PC-9 (cell line): Measurements from ENCODE around the gene SREBF2. TPM values are rescaled to one million over a fixed set of nuclear protein-coding genes. Genes with fewer than 3 reads are reported as not detected.

Experiments
- BruUV-seq: library from RNA; stranded (reverse); fragments of 400-500 nt; replicated peaks from 2 replicates; lab custom pipeline; 2021; lab: Mats Ljungman, UMichigan
- CTCF ChIA-PET: fragments of 300-600 bp; sonication (Branson Sonifier 250); formaldehyde crosslinking; loops from one replicate; lab custom pipeline; 2022; ENCODE audit warnings: antibody characterized with exemption; lab: Charles Lee
- POLR2A ChIA-PET: fragments of 300-600 bp; sonication (Branson Sonifier 250); formaldehyde crosslinking; loops from one replicate; lab custom pipeline; 2022; ENCODE audit warnings: antibody characterized with exemption; ENCODE audit not compliant: unreplicated experiment; lab: Charles Lee
- DNase-seq, 2 experiments: peaks; one replicate each; pipeline versions ENCODE4 v3.0.0 to v3.0.0-alpha.2; 2015 to 2022; ENCODE audit warnings: mixed read lengths in 1 of 2
- H2AFZ ChIP-seq: fragments of 200-600 bp; sonication (generic); 2 replicates; pipeline ENCODE4 v1.8.1; 2017; ENCODE audit warnings: antibody characterized with exemption
- H3F3A ChIP-seq: fragments of 200-600 bp; sonication (generic); 2 replicates; pipeline ENCODE4 v1.8.1; 2017; ENCODE audit warnings: antibody characterized with exemption, mild to moderate bottlenecking, low read depth; ENCODE audit not compliant: insufficient read depth
- H3K27ac ChIP-seq: fragments of 200-600 bp; sonication (generic); 2 replicates; pipeline ENCODE4 v1.6.1; 2016; ENCODE audit warnings: mixed run types
- H3K27me3 ChIP-seq: fragments of 200-600 bp; sonication (generic); 2 replicates; pipeline ENCODE4 v1.6.1; 2016; ENCODE audit warnings: low read depth, mixed run types; ENCODE audit not compliant: insufficient read depth
- H3K36me3 ChIP-seq: fragments of 200-600 bp; sonication (generic); 2 replicates; pipeline ENCODE4 v1.6.1; 2016; ENCODE audit warnings: low read depth, mixed run types
- H3K4me1 ChIP-seq: fragments of 200-600 bp; sonication (generic); replicated peaks from 2 replicates; pipeline ENCODE4 v1.6.1; 2016; ENCODE audit warnings: mixed run types; ENCODE audit not compliant: insufficient read depth
- H3K4me2 ChIP-seq: fragments of 200-600 bp; sonication (generic); 2 replicates; pipeline ENCODE4 v1.6.1; 2017; ENCODE audit warnings: mixed run types
- H3K4me3 ChIP-seq: fragments of 200-600 bp; sonication (generic); 2 replicates; pipeline ENCODE4 v1.6.1; 2016; ENCODE audit warnings: mixed run types
- H3K79me2 ChIP-seq: fragments of 200-600 bp; sonication (generic); 2 replicates; pipeline ENCODE4 v1.6.1; 2017; ENCODE audit warnings: low read depth, mixed run types
- H3K9me2 ChIP-seq: fragments of 200-600 bp; sonication (generic); 2 replicates; pipeline ENCODE4 v1.8.1; 2017; ENCODE audit warnings: mild to moderate bottlenecking; ENCODE audit not compliant: insufficient read depth
- H3K9me3 ChIP-seq: fragments of 200-600 bp; sonication (generic); 2 replicates; pipeline ENCODE4 v1.8.1; 2016; ENCODE audit warnings: low read depth; ENCODE audit not compliant: insufficient read depth
- H4K20me1 ChIP-seq: fragments of 200-600 bp; sonication (generic); 2 replicates; pipeline ENCODE4 v1.8.1; 2017; ENCODE audit not compliant: insufficient read depth
- CTCF ChIP-seq: fragments of 200-600 bp; sonication (generic); conservative IDR thresholded peaks from 2 replicates; pipeline ENCODE4 v1.6.1; 2017; ENCODE audit warnings: mixed run types, antibody characterized with exemption, mild to moderate bottlenecking, moderate library complexity
- EZH2 ChIP-seq: fragments of 200-600 bp; sonication (generic); IDR thresholded peaks from 2 replicates; pipeline ENCODE4 v1.8.0; 2017; ENCODE audit warnings: antibody characterized with exemption, low read depth
- intact Hi-C: fragments of 100-400 bp; cut with micrococcal nuclease; formaldehyde crosslinking; loops from one replicate; pipeline ENCODE4 v1.10.0; 2022; ENCODE audit not compliant: unreplicated experiment
- total RNA-seq: library from RNA; stranded (reverse); gene quantifications from 2 replicates; pipeline ENCODE4 v1.2.3, GENCODE V29; 2021

Gene SREBF2
- total RNA-seq, 1 experiment from 2014 or later = 196 TPM

DNA sequence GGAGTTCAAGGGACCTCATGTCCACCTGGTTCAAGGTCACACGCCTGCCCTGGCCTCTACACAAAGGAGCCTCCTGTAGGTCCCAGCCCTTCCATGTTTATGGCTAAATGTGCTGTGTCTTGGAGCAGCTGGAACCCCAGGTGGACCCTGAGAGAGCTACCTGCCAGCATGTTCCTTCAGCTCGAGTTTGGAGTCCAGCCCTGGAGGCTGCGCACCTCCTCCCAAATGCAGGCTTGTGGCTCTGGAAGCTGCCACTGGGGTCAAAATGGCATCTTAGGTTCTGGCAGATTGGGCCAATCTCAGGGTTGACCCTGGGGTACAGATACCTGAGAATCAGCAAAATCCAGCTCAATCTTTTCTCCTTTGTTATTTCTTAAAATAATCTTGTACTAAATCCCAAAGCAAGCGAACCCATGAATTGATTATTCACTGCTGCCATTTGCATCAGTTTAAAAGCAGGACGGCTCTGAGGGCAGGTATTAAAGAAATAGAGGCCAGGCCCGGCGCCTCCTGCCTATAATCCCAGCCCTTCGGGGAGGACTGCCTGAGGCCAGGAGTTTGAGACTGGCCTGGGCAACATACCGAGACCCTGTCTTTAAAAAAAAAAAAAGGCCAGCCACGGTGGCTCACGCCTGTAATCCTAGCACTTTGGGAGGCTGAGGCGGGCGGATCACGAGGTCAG, 90.8 kb downstream of the SREBF2 start:
- no peak overlapping the region for H2AFZ ChIP-seq
- ChIA-PET POLR2A (no interaction called here), CTCF (interaction anchor here (0.7 kb wide), 1 partner anchor 35 kb away, joined by 5 read pairs; no protein-coding TSS in a partner anchor)
- no peak overlapping the region for H3K4me2 ChIP-seq
- TF ChIP-seq EZH2 = no peak
- TF ChIP-seq CTCF = no peak
- no peaks in the 10 kb centered on the region for H4K20me1 ChIP-seq
- no peaks in the 10 kb centered on the region for H3K4me1 ChIP-seq
- DNase-seq = no peak
- H3K27ac ChIP-seq = no peak overlapping the region
- peaks cover 6% of the 10 kb centered on the region; the same call in 1 of the 2 replicates for H3K27me3 ChIP-seq
- BruUV-seq = no TSS peak
- H3K79me2 ChIP-seq = no peaks in the 10 kb centered on the region
- H3K4me3 ChIP-seq = no peak overlapping the region
- H3F3A ChIP-seq = peaks cover 19% of the 10 kb centered on the region; the same call in 1 of the 2 replicates
- no peaks in the 10 kb centered on the region for H3K9me2 ChIP-seq
- no peaks in the 10 kb centered on the region for H3K36me3 ChIP-seq
- intact Hi-C loops = no loop called here
- no peaks in the 10 kb centered on the region for H3K9me3 ChIP-seq

DNA sequence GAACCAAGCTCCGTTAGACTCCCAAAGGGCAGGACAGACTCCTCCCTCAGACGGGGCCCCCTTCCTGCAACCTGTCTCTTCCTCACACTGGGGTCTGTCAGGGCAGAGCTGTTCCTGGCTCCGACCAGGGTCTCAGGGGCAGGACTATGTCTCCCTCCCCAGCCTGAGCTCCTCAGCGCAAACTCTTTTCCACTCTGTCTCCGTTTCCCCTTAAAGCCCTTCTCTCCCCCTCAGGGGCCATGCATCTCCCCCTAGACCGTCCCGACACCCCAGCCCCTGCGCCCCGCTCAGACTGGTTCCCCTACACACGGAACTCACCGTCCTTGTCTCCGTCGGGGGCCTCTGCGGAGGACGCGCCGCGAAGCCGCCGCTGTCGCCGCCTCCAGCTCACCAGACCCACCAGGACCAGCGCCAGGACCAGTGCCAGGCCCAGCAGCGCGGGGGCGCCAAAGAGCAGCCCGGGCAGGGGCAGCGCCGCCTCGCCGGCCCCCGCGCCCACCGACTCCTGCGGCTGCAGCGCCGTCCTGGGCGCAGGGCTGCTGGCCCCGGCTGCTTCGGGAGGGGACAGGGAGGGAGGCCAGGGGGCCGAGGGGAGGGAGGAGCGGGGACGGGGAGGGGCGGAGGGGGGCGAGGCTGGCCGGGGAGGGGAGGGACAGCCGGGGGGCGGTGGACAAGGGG, 93.0 kb downstream of the SREBF2 start:
- Histone ChIP-seq H3K27me3 (peaks cover 6% of the 10 kb centered on the region; the same call in 1 of the 2 replicates), H4K20me1 (no peaks in the 10 kb centered on the region), H3K4me1 (no peaks in the 10 kb centered on the region), H3K9me3 (no peaks in the 10 kb centered on the region), H3K4me2 (peak overlapping the region; percentile 68), H2AFZ (no peak overlapping the region), H3F3A (peaks cover 16% of the 10 kb centered on the region; the same call in 1 of the 2 replicates), H3K9me2 (no peaks in the 10 kb centered on the region), H3K79me2 (no peaks in the 10 kb centered on the region), H3K4me3 (peak overlapping the region; percentile 24; the same call in 1 of the 2 replicates), H3K36me3 (no peaks in the 10 kb centered on the region), H3K27ac (no peak overlapping the region)
- intact Hi-C loops = no loop called here
- peak in 1 of 2 experiments; percentile 78 for DNase-seq
- ChIA-PET CTCF (interaction anchor here (0.5 to 1.9 kb wide), 9 partner anchors 15 to 1637 kb away, joined by 3 to 7 read pairs (median 4); partner anchors contain the start of gene CENPM), POLR2A (interaction anchor here (0.6 kb wide), 1 partner anchor 197 kb away, joined by 3 read pairs; no protein-coding TSS in a partner anchor)
- TF ChIP-seq EZH2 = no peak
- peak; percentile 80 for TF ChIP-seq CTCF
- no TSS peak for BruUV-seq

- H3K4me2 ChIP-seq = no peak overlapping the region
- TF ChIP-seq EZH2 = no peak
- no peak for TF ChIP-seq CTCF
- H3K27me3 ChIP-seq = peaks cover 6% of the 10 kb centered on the region; the same call in 1 of the 2 replicates
- H3K9me2 ChIP-seq = no peaks in the 10 kb centered on the region
- POLR2A ChIA-PET = interaction anchor here (0.6 kb wide), 1 partner anchor 192 kb away, joined by 3 read pairs; no protein-coding TSS in a partner anchor
- no peaks in the 10 kb centered on the region for H3K79me2 ChIP-seq
- H3K4me1 ChIP-seq = no peaks in the 10 kb centered on the region
- H3K9me3 ChIP-seq = no peaks in the 10 kb centered on the region
- BruUV-seq = no TSS peak
- H3K36me3 ChIP-seq = no peaks in the 10 kb centered on the region
- H3K4me3 ChIP-seq = no peak overlapping the region
- intact Hi-C loops = no loop called here
- CTCF ChIA-PET = no interaction called here
- H4K20me1 ChIP-seq = no peaks in the 10 kb centered on the region
- no peak overlapping the region for H2AFZ ChIP-seq
- no peak for DNase-seq
- H3K27ac ChIP-seq = no peak overlapping the region
- H3F3A ChIP-seq = peaks cover 15% of the 10 kb centered on the region; the same call in 1 of the 2 replicates
These were observed 94.9 kb downstream of the SREBF2 start for GRCh38 chr22:41927813-41928212.
